Right cardiac atrium (tissue), 5 donors: Measurements from ENCODE around the gene BICD1. TPM values are rescaled to one million over a fixed set of nuclear protein-coding genes. Genes with fewer than 3 reads are reported as not detected.

ENCODE experiments used
- ATAC-seq, 2 donors: fragments of 200-7000 bp; cut with Tn5 transposase; one replicate each; pipeline versions ENCODE4 v1.8.0 to v1.9.1; 2020; ENCODE audit warnings: moderate library complexity in 2 of 2, mild to moderate bottlenecking in 1 of 2
- DNase-seq, 3 donors: peaks; one replicate each; pipeline ENCODE4 v3.0.0-alpha.2; 2020
- H3K27ac ChIP-seq: one replicate; pipeline ENCODE4 v1.5.1; 2013; ENCODE audit warnings: mild to moderate bottlenecking, low read length, control low read depth, moderate library complexity
- H3K27me3 ChIP-seq: one replicate; pipeline ENCODE4 v1.6.1; 2013; ENCODE audit not compliant: control insufficient read depth, insufficient read depth
- H3K4me1 ChIP-seq: one replicate; pipeline ENCODE4 v1.6.1; 2013; ENCODE audit warnings: low read length; ENCODE audit not compliant: control insufficient read depth, insufficient read depth
- H3K4me3 ChIP-seq: one replicate; pipeline ENCODE4 v1.5.1; 2013; ENCODE audit warnings: low read length, control low read depth
- H3K9me3 ChIP-seq: one replicate; pipeline ENCODE4 v1.6.1; 2013; ENCODE audit warnings: low read length; ENCODE audit not compliant: control insufficient read depth
- WGBS: extraction: QIAGEN DNeasy Blood & Tissue Kit; methylation state at CpG from one replicate; pipeline ENCODE4 v1.1.7; 2013; 5-methylcytosine and 5-hydroxymethylcytosine counted together
- intact Hi-C, 4 donors: fragments of 100-400 bp; cut with DNase I; formaldehyde crosslinking; loops; one replicate each; pipeline versions ENCODE4 v1.11.0 to v1.14.0; 2022 to 2023
- polyA plus RNA-seq: library from polyadenylated mRNA; stranded (reverse); fragments of 200-250 nt; gene quantifications from one replicate; pipeline ENCODE4 v1.2.3, GENCODE V29; 2013
- total RNA-seq, 4 donors: library from RNA; stranded (reverse); fragmentation: NEBNext Ultra II Directional; extraction: Animal tissue kit (Norgen Biotek cat#: 25700); gene quantifications; one replicate each; pipeline ENCODE4 v1.2.1, GENCODE V29; 2021
- donor health status: healthy with polysubstance abuse.
- donor health status: DM: no; HTN: yes; CAD: no.
- donor health status: DM: no; HTN: no; CAD: no.
- donor health status: DM: no; HTN: yes; CAD: no; lungs with severe emphysema.
- donor health status: DM: yes; HTN: yes; CAD: no.

The BICD1 gene
- total and polyA plus RNA-seq, 5 donors: 3.1 to 12.8 (median 9.0) TPM

- intact Hi-C loops: no loop called here
- Histone ChIP-seq H3K4me3 (no peak overlapping the region), H3K4me1 (no peaks in the 10 kb centered on the region), H3K27me3 (no peaks in the 10 kb centered on the region), H3K9me3 (no peaks in the 10 kb centered on the region), H3K27ac (no peak overlapping the region)
- DNase-seq: no peak
- WGBS: 70% methylated on average over 1 of the region's 1 CpG
- no peak for ATAC-seq
Measured at GRCh38 chr12:32353540-32353939, 246.9 kb downstream of the BICD1 start.

- DNase-seq: no peak
- H3K27me3 ChIP-seq: no peaks in the 10 kb centered on the region
- H3K4me3 ChIP-seq: no peak overlapping the region
- intact Hi-C loops: no loop called here
- no peaks in the 10 kb centered on the region for H3K9me3 ChIP-seq
- H3K4me1 ChIP-seq: no peaks in the 10 kb centered on the region
- H3K27ac ChIP-seq: no peak overlapping the region
- no peak for ATAC-seq
- 98% methylated on average over 8 of the region's 8 CpGs for WGBS
Measured at GRCh38 chr12:32357601-32358249, 251.1 kb downstream of the BICD1 start.

- no peak for DNase-seq
- no peaks in the 10 kb centered on the region for H3K4me1 ChIP-seq
- H3K4me3 ChIP-seq: no peak overlapping the region
- ATAC-seq: no peak
- H3K9me3 ChIP-seq: no peaks in the 10 kb centered on the region
- intact Hi-C loops: loop anchor here in 1 of 4 donors (5.0 to 10.0 kb wide), 2 partner anchors 94 to 296 kb away; no protein-coding TSS in a partner anchor
- WGBS: 75% methylated on average over 6 of the region's 6 CpGs
- H3K27me3 ChIP-seq: no peaks in the 10 kb centered on the region
- H3K27ac ChIP-seq: no peak overlapping the region
Measured at GRCh38 chr12:32360956-32361355, 254.3 kb downstream of the BICD1 start.

GRCh38 chr12:32362892-32363291 lies 256.2 kb downstream of the BICD1 start:
- no peaks in the 10 kb centered on the region for H3K9me3 ChIP-seq
- H3K27ac ChIP-seq: no peak overlapping the region
- DNase-seq (no peak), ATAC-seq (no peak)
- H3K4me1 ChIP-seq: no peaks in the 10 kb centered on the region
- H3K4me3 ChIP-seq: no peak overlapping the region
- intact Hi-C loops: loop anchor here in 1 of 4 donors (5.0 to 10.0 kb wide), 2 partner anchors 92 to 294 kb away; no protein-coding TSS in a partner anchor
- 80% methylated on average over 3 of the region's 3 CpGs for WGBS
- no peaks in the 10 kb centered on the region for H3K27me3 ChIP-seq

GRCh38 chr12:32365473-32366064 lies 258.9 kb downstream of the BICD1 start:
- H3K27ac ChIP-seq: no peak overlapping the region
- intact Hi-C loops: loop anchor here (5.0 to 10.0 kb wide), 3 partner anchors 89 to 307 kb away; no protein-coding TSS in a partner anchor
- no peak overlapping the region for H3K4me3 ChIP-seq
- WGBS: 51% methylated on average over 5 of the region's 5 CpGs
- ATAC-seq (peak; percentile 60 to 76), DNase-seq (peak in 1 of 3 donors; percentile 58)
- H3K9me3 ChIP-seq: no peaks in the 10 kb centered on the region
- no peaks in the 10 kb centered on the region for H3K4me1 ChIP-seq
- no peaks in the 10 kb centered on the region for H3K27me3 ChIP-seq

GRCh38 chr12:32366714-32367113 lies 260.1 kb downstream of the BICD1 start:
- DNase-seq: no peak
- no peak for ATAC-seq
- Histone ChIP-seq H3K27me3 (no peaks in the 10 kb centered on the region), H3K4me3 (no peak overlapping the region), H3K27ac (no peak overlapping the region), H3K4me1 (no peaks in the 10 kb centered on the region), H3K9me3 (no peaks in the 10 kb centered on the region)
- intact Hi-C loops: loop anchor here (5.0 to 10.0 kb wide), 3 partner anchors 88 to 306 kb away; no protein-coding TSS in a partner anchor
- 86% methylated on average over 1 of the region's 1 CpG for WGBS

GRCh38 chr12:32367381-32367780 lies 260.7 kb downstream of the BICD1 start:
- DNase-seq: no peak
- Histone ChIP-seq H3K9me3 (no peaks in the 10 kb centered on the region), H3K27me3 (no peaks in the 10 kb centered on the region), H3K4me1 (no peaks in the 10 kb centered on the region), H3K27ac (no peak overlapping the region), H3K4me3 (no peak overlapping the region)
- ATAC-seq: no peak
- intact Hi-C loops: loop anchor here (5.0 to 10.0 kb wide), 3 partner anchors 87 to 305 kb away; no protein-coding TSS in a partner anchor
- 67% methylated on average over 4 of the region's 4 CpGs for WGBS

GRCh38 chr12:32369202-32369601 lies 262.6 kb downstream of the BICD1 start:
- Histone ChIP-seq H3K27ac (no peak overlapping the region), H3K27me3 (no peaks in the 10 kb centered on the region), H3K4me3 (no peak overlapping the region), H3K9me3 (no peaks in the 10 kb centered on the region), H3K4me1 (no peaks in the 10 kb centered on the region)
- no peak for ATAC-seq
- WGBS: 38% methylated on average over 4 of the region's 4 CpGs
- intact Hi-C loops: loop anchor here (5.0 to 10.0 kb wide), 3 partner anchors 86 to 303 kb away; no protein-coding TSS in a partner anchor
- no peak for DNase-seq

- ATAC-seq: no peak
- no peak for DNase-seq
- intact Hi-C loops: no loop called here
- 63% methylated on average over 12 of the region's 12 CpGs for WGBS
- Histone ChIP-seq H3K4me3 (no peak overlapping the region), H3K4me1 (no peaks in the 10 kb centered on the region), H3K27ac (no peak overlapping the region), H3K9me3 (no peaks in the 10 kb centered on the region), H3K27me3 (no peaks in the 10 kb centered on the region)
Measured at GRCh38 chr12:32377344-32378055, 270.9 kb downstream of the BICD1 start.

- no peaks in the 10 kb centered on the region for H3K4me1 ChIP-seq
- no peak overlapping the region for H3K4me3 ChIP-seq
- H3K27me3 ChIP-seq: no peaks in the 10 kb centered on the region
- ATAC-seq (no peak), DNase-seq (no peak)
- H3K9me3 ChIP-seq: no peaks in the 10 kb centered on the region
- whole genome bisulfite sequencing: 94% methylated on average over 10 of the region's 10 CpGs
- H3K27ac ChIP-seq: no peak overlapping the region
- intact Hi-C loops: no loop called here
Measured at GRCh38 chr12:32379213-32379612, 272.6 kb downstream of the BICD1 start.

- intact Hi-C loops: no loop called here
- no peak for ATAC-seq
Measured at GRCh38 chr12:32379667-32380066, 273.0 kb downstream of the BICD1 start.

More at GRCh38 chr12:32379667-32380066, 273.0 kb downstream of the BICD1 start:
- Histone ChIP-seq H3K27me3 (no peaks in the 10 kb centered on the region), H3K4me1 (no peaks in the 10 kb centered on the region), H3K9me3 (no peaks in the 10 kb centered on the region), H3K4me3 (no peak overlapping the region), H3K27ac (no peak overlapping the region)
- WGBS: 86% methylated on average over 8 of the region's 8 CpGs
- DNase-seq: no peak
